Ureter (tissue), 1 donor: ENCODE data around the gene PHTF1. TPM values are rescaled to one million over a fixed set of nuclear protein-coding genes. Genes with fewer than 3 reads are reported as not detected.
"Not testable (repeated sequence)": the region's sequence is repeated elsewhere in the genome, so short reads cannot be mapped to it uniquely, and the experiment has no call there.

Experiments used
- DNase-seq: peaks from one replicate; pipeline ENCODE4 v3.0.0-alpha.2; 2020; ENCODE audit warnings: low spot score
- total RNA-seq: library from RNA; stranded (reverse); gene quantifications from one replicate; pipeline ENCODE4 v1.2.4, GENCODE V29; 2023
- donor health status: DM: yes; HTN: yes; CAD: no.

Gene PHTF1
- total RNA-seq, 1 donor from 2014 or later = 11.0 TPM

GRCh38 chr1:113777561-113777960 lies 18.3 kb upstream of the PHTF1 start:
- DNase-seq = no peak

- DNase-seq = no peak
Observed at GRCh38 chr1:113770031-113770430, 10.7 kb upstream of the PHTF1 start.

- DNase-seq = no peak
Observed at GRCh38 chr1:113769601-113769970, 10.3 kb upstream of the PHTF1 start.

GRCh38 chr1:113768916-113769600 lies 9.8 kb upstream of the PHTF1 start:
- DNase-seq = no peak

- no peak for DNase-seq
Observed at GRCh38 chr1:113765306-113766230, 6.3 kb upstream of the PHTF1 start.

GRCh38 chr1:113763661-113764060 lies 4.4 kb upstream of the PHTF1 start:
- DNase-seq = no peak

- no peak for DNase-seq
Observed at GRCh38 chr1:113761937-113762336, 2.7 kb upstream of the PHTF1 start.

- DNase-seq = no peak
Observed at GRCh38 chr1:113760102-113761080, 1.1 kb upstream of the PHTF1 start.

- DNase-seq = peak; percentile 53
Observed at GRCh38 chr1:113758631-113759332, 504 bp downstream of the PHTF1 start.

- no peak for DNase-seq
Observed at GRCh38 chr1:113756461-113756860, 2.8 kb downstream of the PHTF1 start.

GRCh38 chr1:113753333-113753732 lies 6.0 kb downstream of the PHTF1 start:
- not testable (repeated sequence) for DNase-seq

- DNase-seq = no peak
Observed at GRCh38 chr1:113751516-113751915, 7.8 kb downstream of the PHTF1 start.

- DNase-seq = no peak
Observed at GRCh38 chr1:113751114-113751513, 8.2 kb downstream of the PHTF1 start.

GRCh38 chr1:113749402-113749801 lies 9.9 kb downstream of the PHTF1 start:
- DNase-seq = no peak

GRCh38 chr1:113747376-113747775 lies 11.9 kb downstream of the PHTF1 start:
- DNase-seq = no peak

GRCh38 chr1:113745425-113745824 lies 13.9 kb downstream of the PHTF1 start:
- no peak for DNase-seq

GRCh38 chr1:113744114-113744513 lies 15.2 kb downstream of the PHTF1 start:
- DNase-seq = no peak

- no peak for DNase-seq
Observed at GRCh38 chr1:113742515-113742914, 16.8 kb downstream of the PHTF1 start.

GRCh38 chr1:113734357-113735055 lies 24.8 kb downstream of the PHTF1 start:
- DNase-seq = no peak

GRCh38 chr1:113732802-113733201 lies 26.5 kb downstream of the PHTF1 start:
- DNase-seq = no peak

- no peak for DNase-seq
Observed at GRCh38 chr1:113721010-113721409, 38.3 kb downstream of the PHTF1 start.
